ENCODE data around the gene PLEKHM2.
A peak's percentile ranks its signal among the peaks of the same experiment; 100 is the strongest.

The PLEKHM2 gene

DNA sequence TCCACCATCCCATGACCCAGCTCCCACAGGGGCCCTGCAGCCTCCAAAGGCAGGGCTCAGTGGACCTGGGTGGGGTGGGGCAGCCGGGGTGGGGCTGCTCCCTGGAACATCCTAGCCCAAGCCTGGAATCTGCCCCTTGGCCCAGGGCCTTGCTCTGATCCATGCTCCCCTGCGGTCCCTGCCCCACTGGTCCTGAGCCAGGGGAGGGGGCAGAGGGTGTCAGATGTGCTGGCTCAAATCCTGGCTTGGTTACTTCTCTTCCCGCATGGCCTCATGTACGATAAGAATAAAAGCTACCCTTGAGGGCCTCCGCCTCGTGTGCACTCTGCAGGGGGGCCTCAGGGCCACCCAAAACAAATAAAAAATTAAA lies 52.8 kb downstream of the PLEKHM2 start:
- Histone ChIP-seq H3K4me3 (ENCODE audit: low read depth, low read length) (no peak overlapping the region), H3K9me3 (ENCODE audit: severe bottlenecking) (no peaks in the 10 kb centered on the region), H3K36me3 (peaks cover 32% of the 10 kb centered on the region), H3K27me3 (ENCODE audit: insufficient read depth, low read depth, severe bottlenecking) (no peaks in the 10 kb centered on the region), H3K27ac (peak overlapping the region; percentile 72)
- TF ChIP-seq, protein P1, sequence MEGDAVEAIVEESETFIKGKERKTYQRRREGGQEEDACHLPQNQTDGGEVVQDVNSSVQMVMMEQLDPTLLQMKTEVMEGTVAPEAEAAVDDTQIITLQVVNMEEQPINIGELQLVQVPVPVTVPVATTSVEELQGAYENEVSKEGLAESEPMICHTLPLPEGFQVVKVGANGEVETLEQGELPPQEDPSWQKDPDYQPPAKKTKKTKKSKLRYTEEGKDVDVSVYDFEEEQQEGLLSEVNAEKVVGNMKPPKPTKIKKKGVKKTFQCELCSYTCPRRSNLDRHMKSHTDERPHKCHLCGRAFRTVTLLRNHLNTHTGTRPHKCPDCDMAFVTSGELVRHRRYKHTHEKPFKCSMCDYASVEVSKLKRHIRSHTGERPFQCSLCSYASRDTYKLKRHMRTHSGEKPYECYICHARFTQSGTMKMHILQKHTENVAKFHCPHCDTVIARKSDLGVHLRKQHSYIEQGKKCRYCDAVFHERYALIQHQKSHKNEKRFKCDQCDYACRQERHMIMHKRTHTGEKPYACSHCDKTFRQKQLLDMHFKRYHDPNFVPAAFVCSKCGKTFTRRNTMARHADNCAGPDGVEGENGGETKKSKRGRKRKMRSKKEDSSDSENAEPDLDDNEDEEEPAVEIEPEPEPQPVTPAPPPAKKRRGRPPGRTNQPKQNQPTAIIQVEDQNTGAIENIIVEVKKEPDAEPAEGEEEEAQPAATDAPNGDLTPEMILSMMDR (IDR thresholded peaks at IDR 0.05; ENCODE audit: low read depth, low read length) = no peak
- DNase-seq = no peak

DNA sequence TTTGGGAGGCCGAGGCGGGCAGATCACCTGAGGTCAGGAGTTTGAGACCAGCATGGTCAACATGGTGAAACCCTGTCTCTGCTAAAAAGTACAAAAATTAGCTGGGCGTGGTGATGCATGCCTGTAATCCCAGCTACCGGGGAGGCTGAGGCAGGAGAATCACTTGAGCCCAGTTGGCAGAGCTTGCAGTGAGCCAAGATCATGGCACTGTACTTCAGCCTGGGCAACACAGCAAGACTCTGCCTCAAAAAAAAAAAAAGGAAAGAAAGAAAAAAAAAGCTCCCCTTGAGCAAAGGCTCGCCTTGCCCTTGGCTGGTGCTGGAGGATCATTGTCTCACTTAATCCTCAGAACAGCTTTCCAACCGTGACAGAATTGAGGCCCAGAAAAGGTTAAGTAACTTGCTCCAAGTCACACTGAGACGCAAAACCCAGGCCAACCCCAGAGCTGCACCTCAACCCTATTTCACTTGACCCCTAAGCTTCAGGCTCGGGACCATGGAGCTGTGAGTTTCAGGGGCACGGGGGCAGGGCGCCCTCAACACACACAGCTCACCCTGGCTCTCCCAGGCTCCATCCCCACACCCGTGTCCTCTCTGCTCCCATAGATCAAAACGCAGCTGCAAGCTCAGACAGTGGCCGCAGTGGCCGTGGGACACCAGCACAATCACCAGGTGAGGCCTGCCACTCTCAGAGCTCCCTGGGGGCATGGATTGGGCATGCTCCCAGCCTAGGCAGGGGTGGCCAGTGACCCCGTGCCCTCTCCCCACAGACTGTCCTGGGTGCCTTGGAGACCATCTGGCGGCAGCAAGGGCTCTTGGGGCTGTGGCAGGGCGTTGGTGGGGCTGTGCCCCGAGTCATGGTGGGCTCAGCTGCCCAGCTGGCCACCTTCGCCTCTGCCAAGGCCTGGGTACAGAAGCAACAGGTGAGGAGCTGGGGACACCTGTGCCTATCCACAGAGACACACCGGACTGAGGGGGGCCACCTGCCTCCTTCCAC lies 53.5 kb downstream of the PLEKHM2 start:
- peak; percentile 71 for DNase-seq
- Histone ChIP-seq H3K9me3 (ENCODE audit: severe bottlenecking) (no peaks in the 10 kb centered on the region), H3K36me3 (peaks cover 25% of the 10 kb centered on the region), H3K27ac (peak overlapping the region; percentile 72), H3K27me3 (ENCODE audit: insufficient read depth, low read depth, severe bottlenecking) (no peaks in the 10 kb centered on the region), H3K4me3 (ENCODE audit: low read depth, low read length) (no peak overlapping the region)
- TF ChIP-seq, protein P1 (IDR thresholded peaks at IDR 0.05; ENCODE audit: low read depth, low read length) = no peak

DNA sequence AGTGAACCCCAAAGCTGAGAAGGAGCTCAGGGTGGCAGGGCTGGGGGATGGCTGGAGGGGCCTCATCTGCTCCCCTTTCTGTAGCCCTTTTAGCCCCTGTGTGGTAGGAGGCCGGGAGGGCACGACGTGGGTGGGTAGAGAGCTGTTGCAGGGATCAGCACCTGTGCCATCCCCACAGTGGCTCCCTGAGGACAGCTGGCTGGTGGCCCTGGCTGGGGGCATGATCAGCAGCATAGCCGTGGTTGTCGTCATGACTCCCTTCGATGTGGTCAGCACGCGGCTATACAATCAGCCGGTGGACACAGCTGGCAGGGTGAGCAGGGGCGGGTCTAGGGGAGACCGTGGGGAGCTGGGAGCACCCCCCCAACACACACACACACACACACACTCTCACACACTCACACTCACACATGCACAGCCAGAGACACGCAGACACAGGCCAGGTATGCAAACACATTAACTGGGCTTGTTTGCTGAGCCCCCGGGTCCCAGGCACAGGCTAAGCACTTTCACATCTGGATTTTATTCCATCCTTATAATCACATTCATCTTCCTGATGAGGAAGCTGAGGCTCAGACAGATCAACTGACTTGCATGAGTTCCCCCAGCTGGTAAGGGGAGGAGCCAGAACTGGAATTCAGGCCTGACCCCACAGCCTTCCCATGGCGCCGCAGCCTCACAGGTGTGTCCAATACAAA lies 54.4 kb downstream of the PLEKHM2 start:
- no peak for DNase-seq
- H3K27ac ChIP-seq = peak overlapping the region; percentile 72
- H3K36me3 ChIP-seq = peaks cover 15% of the 10 kb centered on the region
- H3K9me3 ChIP-seq (ENCODE audit: severe bottlenecking) = no peaks in the 10 kb centered on the region
- TF ChIP-seq, protein P1 (IDR thresholded peaks at IDR 0.05; ENCODE audit: low read depth, low read length) = no peak
- H3K27me3 ChIP-seq (ENCODE audit: insufficient read depth, low read depth, severe bottlenecking) = no peaks in the 10 kb centered on the region
- H3K4me3 ChIP-seq (ENCODE audit: low read depth, low read length) = no peak overlapping the region

DNA sequence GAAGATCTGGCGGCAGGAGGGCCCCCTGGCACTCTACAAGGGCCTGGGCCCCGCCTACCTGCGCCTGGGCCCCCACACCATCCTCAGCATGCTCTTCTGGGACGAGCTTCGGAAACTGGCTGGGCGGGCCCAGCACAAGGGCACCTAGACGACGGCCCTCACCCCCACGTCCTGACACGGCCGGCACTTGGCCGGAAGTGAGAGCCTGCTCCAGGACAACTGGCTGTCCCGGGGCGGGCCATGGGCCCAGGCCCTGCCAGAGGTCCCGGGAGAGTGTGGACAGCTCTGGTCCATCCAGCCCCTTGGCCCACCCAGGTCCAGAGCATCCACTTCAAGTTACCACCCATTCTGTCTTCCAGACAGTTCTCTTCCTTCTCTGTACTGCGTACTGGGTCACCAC lies 55.1 kb downstream of the PLEKHM2 start:
- H3K27me3 ChIP-seq (ENCODE audit: insufficient read depth, low read depth, severe bottlenecking) = no peaks in the 10 kb centered on the region

DNA sequence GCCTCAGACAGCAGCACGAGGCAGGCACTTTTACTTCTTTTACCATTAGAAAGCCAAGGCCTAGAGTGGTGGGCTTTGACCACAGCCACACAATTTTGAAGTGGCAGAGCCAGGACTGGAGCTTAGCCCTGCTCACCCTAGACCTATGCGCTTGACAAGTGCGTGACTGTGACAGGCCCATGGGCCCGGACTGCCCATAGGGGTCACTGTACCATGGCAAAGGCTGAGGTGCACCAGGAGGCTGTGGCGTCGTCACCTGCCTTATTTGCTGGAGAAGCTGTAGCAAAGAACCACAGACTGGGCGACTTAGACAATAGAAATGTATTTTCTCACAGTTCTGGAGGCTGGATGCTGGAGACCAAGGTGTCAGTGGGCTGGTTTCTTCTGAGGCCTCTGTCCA lies 55.6 kb downstream of the PLEKHM2 start:
- Histone ChIP-seq H3K36me3 (peaks cover 4% of the 10 kb centered on the region; the same call in 1 of the 2 replicates), H3K27ac (peak overlapping the region; percentile 22; the same call in 1 of the 2 replicates), H3K27me3 (ENCODE audit: insufficient read depth, low read depth, severe bottlenecking) (no peaks in the 10 kb centered on the region), H3K4me3 (ENCODE audit: low read depth, low read length) (no peak overlapping the region), H3K9me3 (ENCODE audit: severe bottlenecking) (no peaks in the 10 kb centered on the region)
- TF ChIP-seq, protein P1 (IDR thresholded peaks at IDR 0.05; ENCODE audit: low read depth, low read length) = peak; percentile 67
- peak; percentile 49 for DNase-seq

More for the DNA sequence above, 55.1 kb downstream of the PLEKHM2 start:
- no peaks in the 10 kb centered on the region for H3K9me3 ChIP-seq (ENCODE audit: severe bottlenecking)
- TF ChIP-seq, protein P1 (IDR thresholded peaks at IDR 0.05; ENCODE audit: low read depth, low read length) = no peak
- peaks cover 8% of the 10 kb centered on the region; the same call in 1 of the 2 replicates for H3K36me3 ChIP-seq
- H3K4me3 ChIP-seq (ENCODE audit: low read depth, low read length) = no peak overlapping the region
- H3K27ac ChIP-seq = peak overlapping the region; percentile 37
- DNase-seq = no peak
